Neural cell (in vitro differentiated cells): Measurements from ENCODE around the gene GRM4. TPM values are rescaled to one million over a fixed set of nuclear protein-coding genes. Genes with fewer than 3 reads are reported as not detected.

ENCODE experiments used
- H2AFZ ChIP-seq: fragments of 200-600, 300-800 bp; sonication (generic), shearing (Covaris generic); 2 replicates; pipeline ENCODE4 v1.6.0; 2014; ENCODE audit warnings: low read depth, mild to moderate bottlenecking, antibody characterized with exemption, low read length, moderate library complexity
- H3F3A ChIP-seq: fragments of 200-600 bp; shearing (Covaris generic); 2 replicates; pipeline ENCODE4 v1.6.1; 2016; ENCODE audit warnings: mild to moderate bottlenecking, moderate library complexity, mixed read lengths, antibody characterized with exemption, low read length; ENCODE audit not compliant: insufficient read depth, poor library complexity, severe bottlenecking
- H3K27ac ChIP-seq: fragments of 200-600, 300-800 bp; sonication (generic), shearing (Covaris generic); 2 replicates; pipeline ENCODE4 v1.5.1; 2014; ENCODE audit warnings: mild to moderate bottlenecking, low read length, moderate library complexity
- H3K27me3 ChIP-seq: fragments of 300-800, 200-600 bp; sonication (generic), shearing (Covaris generic); 2 replicates; pipeline ENCODE4 v1.6.0; 2014; ENCODE audit warnings: mild to moderate bottlenecking, low read depth, low read length, moderate library complexity; ENCODE audit not compliant: insufficient read depth
- H3K36me3 ChIP-seq: fragments of 300-800, 200-600 bp; sonication (generic), shearing (Covaris generic); 2 replicates; pipeline ENCODE4 v1.5.1; 2014; ENCODE audit warnings: mild to moderate bottlenecking, antibody characterized with exemption, low read length, moderate library complexity; ENCODE audit not compliant: insufficient read depth
- H3K4me2 ChIP-seq: fragments of 300-800, 200-600 bp; sonication (generic), shearing (Covaris generic); 2 replicates; pipeline ENCODE4 v1.6.0; 2014; ENCODE audit warnings: mild to moderate bottlenecking, low read length
- H3K4me3 ChIP-seq: fragments of 300-800, 200-600 bp; sonication (generic), shearing (Covaris generic); 2 replicates; pipeline ENCODE4 v1.5.1; 2014; ENCODE audit warnings: mild to moderate bottlenecking, low read length, moderate library complexity
- H3K79me2 ChIP-seq: fragments of 200-600 bp; shearing (Covaris generic); replicated peaks from 2 replicates; pipeline ENCODE4 v1.6.0; 2014; ENCODE audit warnings: mild to moderate bottlenecking, low read length, moderate library complexity; ENCODE audit not compliant: insufficient read depth
- H3K9ac ChIP-seq: fragments of 300-800, 200-600 bp; sonication (generic), shearing (Covaris generic); 2 replicates; pipeline ENCODE4 v1.6.1; 2016; ENCODE audit warnings: mild to moderate bottlenecking, low read length, mixed read lengths
- H3K9me2 ChIP-seq: fragments of 200-600 bp; shearing (Covaris generic); 2 replicates; pipeline ENCODE4 v1.6.1; 2016; ENCODE audit warnings: mild to moderate bottlenecking, low read length, mixed read lengths; ENCODE audit not compliant: insufficient read depth
- H3K9me3 ChIP-seq: fragments of 200-600, 300-800 bp; sonication (generic), shearing (Covaris generic); 2 replicates; pipeline ENCODE4 v1.6.1; 2016; ENCODE audit warnings: mild to moderate bottlenecking, mixed run types, low read length, moderate library complexity, mixed read lengths
- H4K20me1 ChIP-seq: fragments of 200-600 bp; shearing (Covaris generic); 2 replicates; pipeline ENCODE4 v1.6.1; 2016; ENCODE audit warnings: mild to moderate bottlenecking, mixed run types; ENCODE audit not compliant: insufficient read depth
- CTCF ChIP-seq: fragments of 450-650 bp; IDR thresholded peaks from 2 replicates; pipeline ENCODE4 v1.5.1; 2014; ENCODE audit warnings: antibody characterized with exemption, mild to moderate bottlenecking, moderate library complexity; ENCODE audit not compliant: poor library complexity, severe bottlenecking
- EP300 ChIP-seq: fragments of 450-650 bp; conservative IDR thresholded peaks from 2 replicates; pipeline ENCODE4 v1.6.1; 2014; ENCODE audit warnings: antibody characterized with exemption, mild to moderate bottlenecking, moderate library complexity; ENCODE audit not compliant: poor library complexity, severe bottlenecking
- EZH2 ChIP-seq: fragments of 200-600, 300-800 bp; shearing (Covaris generic), sonication (generic); IDR thresholded peaks from 2 replicates; pipeline ENCODE4 v1.6.1; 2014; ENCODE audit warnings: antibody characterized with exemption, low read length, borderline replicate concordance, mild to moderate bottlenecking; ENCODE audit not compliant: insufficient read depth, poor library complexity, severe bottlenecking
- MXI1 ChIP-seq: fragments of 450-650 bp; conservative IDR thresholded peaks from 2 replicates; pipeline ENCODE4 v1.6.1; 2014; ENCODE audit warnings: antibody characterized with exemption, mild to moderate bottlenecking; ENCODE audit not compliant: poor library complexity, severe bottlenecking
- POLR2AphosphoS5 ChIP-seq: IDR thresholded peaks from 2 replicates; pipeline ENCODE4 v1.6.1; 2012
- RAD21 ChIP-seq: fragments of 450-650 bp; conservative IDR thresholded peaks from 2 replicates; pipeline ENCODE4 v1.6.1; 2014; ENCODE audit warnings: antibody characterized with exemption, mild to moderate bottlenecking, moderate library complexity
- SMC3 ChIP-seq: fragments of 450-650 bp; conservative IDR thresholded peaks from 2 replicates; pipeline ENCODE4 v1.6.1; 2014; ENCODE audit warnings: antibody characterized with exemption, mild to moderate bottlenecking, moderate library complexity; ENCODE audit not compliant: poor library complexity
- TAF1 ChIP-seq: IDR thresholded peaks from 2 replicates; pipeline ENCODE4 v1.6.1; 2012; ENCODE audit warnings: low read depth
- polyA plus RNA-seq: library from polyadenylated mRNA; depleted of rRNA; stranded (reverse); fragments of >200 nt; gene quantifications from 2 replicates; pipeline ENCODE4 v1.2.3, GENCODE V29; 2014
- TF ChIP-seq, protein P1 (sequence below): IDR thresholded peaks from 2 replicates; pipeline ENCODE4 v1.6.1; 2012; ENCODE audit warnings: borderline replicate concordance

Gene GRM4
- polyA plus RNA-seq, 1 donor from 2014 or later: 2.1 TPM

DNA sequence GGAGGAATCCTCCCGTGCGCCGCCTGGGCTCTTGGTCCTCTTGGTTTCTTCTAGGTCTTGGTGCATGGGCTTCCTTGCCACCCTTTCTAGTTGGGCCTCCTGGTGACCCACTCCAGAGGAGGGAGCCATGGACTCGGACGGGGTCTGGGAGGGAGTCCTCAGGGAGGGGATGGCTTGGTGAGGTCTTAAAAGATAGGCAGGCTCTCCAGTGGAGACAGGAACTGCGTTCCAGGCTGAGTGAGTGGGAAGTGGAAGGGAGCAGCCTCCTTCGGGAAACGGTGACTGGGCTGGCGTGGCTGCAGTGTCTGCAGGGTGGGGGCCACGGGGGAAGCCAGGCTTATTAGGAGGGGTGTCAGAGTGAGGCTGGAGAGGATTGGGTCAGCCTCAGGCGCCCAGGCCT lies 152.8 kb downstream of the GRM4 start:
- Histone ChIP-seq H4K20me1 (no peaks in the 10 kb centered on the region), H3K79me2 (no peaks in the 10 kb centered on the region), H3K27me3 (no peaks in the 10 kb centered on the region), H3K9me3 (no peaks in the 10 kb centered on the region), H3K9ac (no peak overlapping the region), H3K9me2 (no peaks in the 10 kb centered on the region), H3K4me2 (no peak overlapping the region), H3K4me3 (no peak overlapping the region), H2AFZ (no peak overlapping the region), H3K27ac (no peak overlapping the region), H3K36me3 (no peaks in the 10 kb centered on the region), H3F3A (no peaks in the 10 kb centered on the region)
- TF ChIP-seq CTCF (no peak), RAD21 (no peak), TAF1 (no peak), SMC3 (no peak)

GRCh38 chr6:33992191-33992590 lies 153.7 kb downstream of the GRM4 start:
- no peaks in the 10 kb centered on the region for H3K9me3 ChIP-seq
- no peak for TF ChIP-seq CTCF
- TF ChIP-seq RAD21: no peak
- TF ChIP-seq, protein P1, sequence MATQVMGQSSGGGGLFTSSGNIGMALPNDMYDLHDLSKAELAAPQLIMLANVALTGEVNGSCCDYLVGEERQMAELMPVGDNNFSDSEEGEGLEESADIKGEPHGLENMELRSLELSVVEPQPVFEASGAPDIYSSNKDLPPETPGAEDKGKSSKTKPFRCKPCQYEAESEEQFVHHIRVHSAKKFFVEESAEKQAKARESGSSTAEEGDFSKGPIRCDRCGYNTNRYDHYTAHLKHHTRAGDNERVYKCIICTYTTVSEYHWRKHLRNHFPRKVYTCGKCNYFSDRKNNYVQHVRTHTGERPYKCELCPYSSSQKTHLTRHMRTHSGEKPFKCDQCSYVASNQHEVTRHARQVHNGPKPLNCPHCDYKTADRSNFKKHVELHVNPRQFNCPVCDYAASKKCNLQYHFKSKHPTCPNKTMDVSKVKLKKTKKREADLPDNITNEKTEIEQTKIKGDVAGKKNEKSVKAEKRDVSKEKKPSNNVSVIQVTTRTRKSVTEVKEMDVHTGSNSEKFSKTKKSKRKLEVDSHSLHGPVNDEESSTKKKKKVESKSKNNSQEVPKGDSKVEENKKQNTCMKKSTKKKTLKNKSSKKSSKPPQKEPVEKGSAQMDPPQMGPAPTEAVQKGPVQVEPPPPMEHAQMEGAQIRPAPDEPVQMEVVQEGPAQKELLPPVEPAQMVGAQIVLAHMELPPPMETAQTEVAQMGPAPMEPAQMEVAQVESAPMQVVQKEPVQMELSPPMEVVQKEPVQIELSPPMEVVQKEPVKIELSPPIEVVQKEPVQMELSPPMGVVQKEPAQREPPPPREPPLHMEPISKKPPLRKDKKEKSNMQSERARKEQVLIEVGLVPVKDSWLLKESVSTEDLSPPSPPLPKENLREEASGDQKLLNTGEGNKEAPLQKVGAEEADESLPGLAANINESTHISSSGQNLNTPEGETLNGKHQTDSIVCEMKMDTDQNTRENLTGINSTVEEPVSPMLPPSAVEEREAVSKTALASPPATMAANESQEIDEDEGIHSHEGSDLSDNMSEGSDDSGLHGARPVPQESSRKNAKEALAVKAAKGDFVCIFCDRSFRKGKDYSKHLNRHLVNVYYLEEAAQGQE: no peak
- TF ChIP-seq EP300: no peak
- TF ChIP-seq EZH2: no peak
- TF ChIP-seq SMC3: no peak
- TF ChIP-seq POLR2AphosphoS5: no peak
- TF ChIP-seq MXI1: no peak
- no peaks in the 10 kb centered on the region for H3K36me3 ChIP-seq
- no peaks in the 10 kb centered on the region for H3F3A ChIP-seq
- H3K9ac ChIP-seq: no peak overlapping the region
- no peaks in the 10 kb centered on the region for H3K9me2 ChIP-seq
- no peak overlapping the region for H3K4me2 ChIP-seq
- no peak overlapping the region for H3K27ac ChIP-seq
- no peaks in the 10 kb centered on the region for H3K27me3 ChIP-seq
- no peak overlapping the region for H2AFZ ChIP-seq
- H4K20me1 ChIP-seq: no peaks in the 10 kb centered on the region
- no peak overlapping the region for H3K4me3 ChIP-seq
- H3K79me2 ChIP-seq: no peaks in the 10 kb centered on the region
